Cardiac muscle cell (in vitro differentiated cells and primary cell): Measurements from ENCODE around the gene CAMK2B. TPM values are rescaled to one million over a fixed set of nuclear protein-coding genes. Genes with fewer than 3 reads are reported as not detected.

ENCODE experiments used
- DNase-seq, 2 donors: peaks; one replicate each; pipeline versions ENCODE4 v3.0.0 to v3.0.0-alpha.2; 2010 to 2017; ENCODE audit warnings: low read depth in 1 of 2, low spot score in 1 of 2
- H3K27ac ChIP-seq: fragments of 200-600 bp; sonication (generic); 2 replicates; pipeline ENCODE4 v1.5.1; 2016
- H3K27me3 ChIP-seq: fragments of 200-600 bp; sonication (generic); 2 replicates; pipeline ENCODE4 v1.6.0; 2016; ENCODE audit warnings: control low read depth
- H3K36me3 ChIP-seq: fragments of 200-600 bp; sonication (generic); 2 replicates; pipeline ENCODE4 v1.5.1; 2016; ENCODE audit warnings: control low read depth
- H3K4me1 ChIP-seq: fragments of 200-600 bp; sonication (generic); 2 replicates; pipeline ENCODE4 v1.8.1; 2017; ENCODE audit warnings: low read depth, mild to moderate bottlenecking, mixed run types
- H3K4me3 ChIP-seq: fragments of 200-600 bp; sonication (generic); 2 replicates; pipeline ENCODE4 v1.5.1; 2016; ENCODE audit warnings: mild to moderate bottlenecking
- H3K9me3 ChIP-seq: fragments of 200-600 bp; sonication (generic); 2 replicates; pipeline ENCODE4 v1.5.1; 2017; ENCODE audit warnings: low read depth, mild to moderate bottlenecking, control low read depth
- polyA plus RNA-seq: library from polyadenylated mRNA; unstranded; fragments of >200 nt; fragmentation: Nextera tagmentation; extraction: Ambion mirVana; gene quantifications from 2 replicates; pipeline ENCODE4 v1.2.1, GENCODE V29; 2016
- total RNA-seq: library from RNA; depleted of rRNA; stranded (reverse); fragments of >200 nt; gene quantifications from 2 replicates; pipeline ENCODE4 v1.2.3, GENCODE V29; 2016
- TF ChIP-seq, protein P1 (sequence below): IDR thresholded peaks from 2 replicates; pipeline ENCODE4 v1.5.1; 2012; ENCODE audit warnings: low read depth, mild to moderate bottlenecking, low read length

The CAMK2B gene
- total and polyA plus RNA-seq, 2 experiments from 2014 or later = 7.7 to 17.7 TPM

- Histone ChIP-seq H3K4me3 (no peak overlapping the region), H3K27me3 (no peaks in the 10 kb centered on the region), H3K4me1 (no peaks in the 10 kb centered on the region), H3K9me3 (no peaks in the 10 kb centered on the region), H3K36me3 (no peaks in the 10 kb centered on the region), H3K27ac (no peak overlapping the region)
- TF ChIP-seq, protein P1, sequence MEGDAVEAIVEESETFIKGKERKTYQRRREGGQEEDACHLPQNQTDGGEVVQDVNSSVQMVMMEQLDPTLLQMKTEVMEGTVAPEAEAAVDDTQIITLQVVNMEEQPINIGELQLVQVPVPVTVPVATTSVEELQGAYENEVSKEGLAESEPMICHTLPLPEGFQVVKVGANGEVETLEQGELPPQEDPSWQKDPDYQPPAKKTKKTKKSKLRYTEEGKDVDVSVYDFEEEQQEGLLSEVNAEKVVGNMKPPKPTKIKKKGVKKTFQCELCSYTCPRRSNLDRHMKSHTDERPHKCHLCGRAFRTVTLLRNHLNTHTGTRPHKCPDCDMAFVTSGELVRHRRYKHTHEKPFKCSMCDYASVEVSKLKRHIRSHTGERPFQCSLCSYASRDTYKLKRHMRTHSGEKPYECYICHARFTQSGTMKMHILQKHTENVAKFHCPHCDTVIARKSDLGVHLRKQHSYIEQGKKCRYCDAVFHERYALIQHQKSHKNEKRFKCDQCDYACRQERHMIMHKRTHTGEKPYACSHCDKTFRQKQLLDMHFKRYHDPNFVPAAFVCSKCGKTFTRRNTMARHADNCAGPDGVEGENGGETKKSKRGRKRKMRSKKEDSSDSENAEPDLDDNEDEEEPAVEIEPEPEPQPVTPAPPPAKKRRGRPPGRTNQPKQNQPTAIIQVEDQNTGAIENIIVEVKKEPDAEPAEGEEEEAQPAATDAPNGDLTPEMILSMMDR = no peak
- no peak for DNase-seq
Measured at GRCh38 chr7:44242091-44242490, 83.3 kb downstream of the CAMK2B start.

GRCh38 chr7:44240983-44241510 is 84.3 kb downstream of the CAMK2B start:
- Histone ChIP-seq H3K4me3 (no peak overlapping the region), H3K9me3 (no peaks in the 10 kb centered on the region), H3K27me3 (no peaks in the 10 kb centered on the region), H3K27ac (no peak overlapping the region), H3K4me1 (no peaks in the 10 kb centered on the region), H3K36me3 (no peaks in the 10 kb centered on the region)
- TF ChIP-seq, protein P1 = peak; percentile 92
- DNase-seq = peak; percentile 87 to 90

- DNase-seq = no peak
- H3K4me3 ChIP-seq = no peak overlapping the region
- H3K36me3 ChIP-seq = no peaks in the 10 kb centered on the region
- H3K4me1 ChIP-seq = no peaks in the 10 kb centered on the region
- H3K9me3 ChIP-seq = no peaks in the 10 kb centered on the region
- no peak overlapping the region for H3K27ac ChIP-seq
- H3K27me3 ChIP-seq = no peaks in the 10 kb centered on the region
- TF ChIP-seq, protein P1 = no peak
Measured at GRCh38 chr7:44240376-44240775, 85.0 kb downstream of the CAMK2B start.

GRCh38 chr7:44239361-44239760 is 86.0 kb downstream of the CAMK2B start:
- Histone ChIP-seq H3K4me3 (no peak overlapping the region), H3K27me3 (no peaks in the 10 kb centered on the region), H3K27ac (no peak overlapping the region), H3K4me1 (no peaks in the 10 kb centered on the region), H3K36me3 (no peaks in the 10 kb centered on the region), H3K9me3 (no peaks in the 10 kb centered on the region)
- TF ChIP-seq, protein P1 = no peak
- DNase-seq = no peak

DNA sequence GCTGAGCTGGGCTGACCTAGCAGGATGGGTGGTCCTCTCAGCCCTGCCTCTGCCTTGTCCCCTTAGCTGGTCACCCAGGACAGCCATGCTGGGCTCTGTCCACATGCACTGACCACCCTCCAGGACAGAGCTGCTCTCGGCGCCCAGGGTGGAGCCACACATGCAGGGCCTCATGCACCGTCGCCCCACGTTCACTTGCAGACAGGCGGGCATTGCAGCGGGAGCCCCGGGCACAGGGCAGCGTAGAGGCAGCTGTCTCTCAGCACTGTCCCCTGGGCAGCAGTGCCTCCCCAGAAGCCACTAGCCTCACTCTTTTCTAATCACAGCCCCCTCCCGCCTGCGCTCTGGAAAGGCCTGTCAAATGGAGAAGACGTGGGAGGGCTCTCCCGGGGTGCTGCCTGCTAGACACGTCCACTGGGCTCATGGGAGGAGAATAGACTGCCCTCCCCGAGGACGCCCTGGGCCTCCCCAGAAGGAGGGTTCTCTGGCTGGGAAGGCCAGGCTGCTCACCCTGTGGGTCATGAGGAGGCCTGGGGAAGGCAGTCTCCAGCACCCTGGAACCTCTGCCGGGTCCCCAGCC is 87.2 kb downstream of the CAMK2B start:
- TF ChIP-seq, protein P1 = no peak

More for the DNA sequence above, 87.2 kb downstream of the CAMK2B start:
- Histone ChIP-seq H3K36me3 (no peaks in the 10 kb centered on the region), H3K9me3 (no peaks in the 10 kb centered on the region), H3K27ac (no peak overlapping the region), H3K4me1 (no peaks in the 10 kb centered on the region), H3K27me3 (no peaks in the 10 kb centered on the region), H3K4me3 (no peak overlapping the region)
- no peak for DNase-seq
